GM18508 (cell line): Measurements from ENCODE around the gene PGM3.

ENCODE experiments used
- ATAC-seq: cut with Tn5 transposase; IDR thresholded peaks from one replicate; pipeline ENCODE4 v1.9.1; 2021; ENCODE audit warnings: moderate number of reproducible peaks; ENCODE audit not compliant: insufficient read depth, unreplicated experiment

The PGM3 gene

DNA sequence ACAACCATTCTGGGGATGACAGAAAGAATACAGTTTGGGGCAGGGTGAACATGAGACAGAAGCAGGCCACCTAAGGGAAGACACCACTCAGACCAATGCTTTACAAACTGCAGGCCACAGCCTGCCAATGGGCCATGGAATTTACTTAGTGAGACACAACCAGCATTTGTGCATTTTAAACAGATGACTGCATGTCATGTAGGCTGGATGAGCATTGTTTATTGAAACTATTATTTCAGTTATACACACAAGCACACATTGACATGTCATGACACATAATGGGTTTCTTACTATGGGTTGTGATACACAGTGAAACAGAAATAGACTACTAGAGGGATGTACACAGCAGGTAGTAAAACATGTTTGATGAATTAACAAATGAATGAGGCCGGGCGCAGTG, 8.0 kb downstream of the PGM3 start:
- no peak for ATAC-seq

GRCh38 chr6:83183082-83183828, 9.8 kb downstream of the PGM3 start:
- ATAC-seq: no peak

DNA sequence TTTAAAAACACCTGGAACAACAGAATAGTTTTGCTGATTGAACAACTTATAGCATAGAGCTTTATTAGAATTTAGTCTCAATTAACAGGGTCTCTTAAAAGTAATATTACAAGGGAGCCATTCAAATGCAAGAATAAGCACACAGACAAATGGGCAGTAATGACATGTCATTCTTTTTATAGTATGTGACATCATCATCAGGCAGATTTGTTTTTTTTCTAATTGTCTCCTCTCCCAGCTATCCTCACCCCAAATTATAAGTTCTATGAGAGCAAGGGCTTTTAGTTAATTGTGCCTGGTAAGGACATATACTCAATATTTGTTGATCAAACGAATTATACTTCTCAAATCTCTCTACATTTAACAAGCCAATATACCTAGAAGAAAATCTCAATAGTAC, 11.0 kb downstream of the PGM3 start:
- ATAC-seq: no peak

GRCh38 chr6:83180426-83180950, 12.6 kb downstream of the PGM3 start:
- no peak for ATAC-seq

GRCh38 chr6:83176246-83176645, 16.8 kb downstream of the PGM3 start:
- no peak for ATAC-seq

DNA sequence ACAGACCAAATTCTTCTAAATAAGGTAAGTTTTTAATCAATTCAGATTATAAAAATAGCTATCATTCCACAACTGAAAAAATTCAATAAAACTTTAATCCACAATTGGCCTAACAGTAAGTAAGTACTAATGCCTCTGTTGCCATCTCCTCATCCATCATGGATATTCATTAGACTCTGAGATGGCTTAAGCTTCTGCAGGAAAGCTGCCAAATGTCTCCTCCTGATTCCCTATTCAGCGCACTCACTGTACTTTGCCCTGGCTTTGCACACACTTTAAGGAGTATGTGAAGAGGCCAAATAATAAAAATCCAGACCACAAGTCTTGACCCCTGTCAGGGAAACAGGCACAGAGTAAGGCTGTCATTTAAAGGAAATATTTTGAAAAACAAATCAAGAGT, 23.6 kb downstream of the PGM3 start:
- ATAC-seq: no peak

DNA sequence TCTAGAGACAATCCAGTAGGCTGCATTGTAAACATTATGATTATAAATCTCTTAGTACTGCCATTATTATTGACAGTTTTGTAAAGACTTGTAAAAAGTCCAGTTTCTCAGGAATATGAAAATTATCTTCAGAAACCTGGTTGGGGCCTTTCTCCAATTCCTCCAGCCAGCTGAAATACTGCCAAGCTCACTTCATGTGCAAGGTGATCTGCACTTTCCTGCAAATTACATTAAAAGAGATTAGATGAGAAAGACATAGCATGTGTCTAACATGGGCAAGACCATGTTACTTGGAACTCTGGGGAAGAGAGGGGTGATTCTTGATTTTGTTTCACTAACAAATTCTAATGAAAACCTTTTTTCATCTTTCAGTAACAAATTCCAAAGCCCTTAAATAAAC, 24.0 kb downstream of the PGM3 start:
- ATAC-seq: no peak

DNA sequence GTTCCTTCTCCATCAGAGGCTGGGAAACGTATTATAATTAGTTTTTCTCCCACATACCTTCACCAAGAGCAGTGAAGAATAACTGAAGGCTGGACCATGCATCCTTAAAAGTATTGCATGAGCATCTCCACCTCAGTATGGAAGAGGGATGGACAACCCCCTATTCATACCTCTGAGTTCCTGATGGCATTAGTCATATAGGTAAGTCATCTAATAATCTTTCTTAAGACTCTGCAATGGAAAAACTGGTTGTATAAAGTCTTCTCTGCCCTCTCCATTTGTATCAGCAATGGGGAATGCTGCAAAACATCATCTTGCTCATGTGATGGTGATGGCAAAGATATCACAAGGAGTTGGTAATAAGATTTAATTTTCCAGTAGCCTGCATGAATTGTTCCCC, 24.5 kb downstream of the PGM3 start:
- no peak for ATAC-seq

- no peak for ATAC-seq
Observed at GRCh38 chr6:83167726-83168278, 25.3 kb downstream of the PGM3 start.

- no peak for ATAC-seq
Observed at GRCh38 chr6:83160167-83160566, 32.9 kb downstream of the PGM3 start.

GRCh38 chr6:83155794-83156193, 37.3 kb downstream of the PGM3 start:
- no peak for ATAC-seq

GRCh38 chr6:83153883-83154521, 39.1 kb downstream of the PGM3 start:
- no peak for ATAC-seq

DNA sequence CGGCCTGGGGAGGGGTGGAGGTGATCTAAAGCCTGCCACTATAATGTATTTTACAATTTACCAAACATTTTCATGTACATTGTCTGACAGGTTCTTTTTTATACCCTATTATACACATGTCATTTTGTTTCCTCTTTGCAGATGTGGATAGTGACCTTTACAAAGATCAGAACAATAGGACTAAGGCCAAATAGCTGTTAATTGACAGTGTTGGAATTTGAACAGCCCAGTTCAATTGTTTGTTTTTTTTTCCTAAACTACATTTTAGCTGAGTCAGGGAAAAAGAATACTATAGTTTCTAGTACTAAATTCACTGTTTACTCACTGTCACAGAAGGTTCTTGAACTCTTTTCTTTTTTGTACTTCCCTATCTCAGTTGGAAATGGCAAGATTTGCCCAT, 40.2 kb downstream of the PGM3 start:
- ATAC-seq: no peak

DNA sequence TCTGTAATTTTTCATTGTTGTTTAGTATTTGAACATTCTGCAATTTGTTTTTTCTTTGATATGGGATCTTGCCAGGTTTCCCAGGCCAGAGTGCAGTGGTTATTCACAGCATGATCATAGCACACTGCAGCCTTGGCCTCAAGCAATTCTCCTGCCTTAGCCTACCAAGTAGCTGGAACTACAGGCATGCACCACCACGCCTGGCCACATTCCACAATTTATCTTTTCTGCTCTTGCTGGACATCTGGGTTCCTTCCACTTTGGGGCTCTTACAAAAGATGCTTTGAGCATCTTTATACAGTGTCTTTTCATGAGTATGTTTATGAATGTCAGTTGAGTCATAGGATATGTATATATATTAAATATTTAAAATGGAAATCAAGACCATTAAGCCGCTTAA, 42.0 kb downstream of the PGM3 start:
- no peak for ATAC-seq

DNA sequence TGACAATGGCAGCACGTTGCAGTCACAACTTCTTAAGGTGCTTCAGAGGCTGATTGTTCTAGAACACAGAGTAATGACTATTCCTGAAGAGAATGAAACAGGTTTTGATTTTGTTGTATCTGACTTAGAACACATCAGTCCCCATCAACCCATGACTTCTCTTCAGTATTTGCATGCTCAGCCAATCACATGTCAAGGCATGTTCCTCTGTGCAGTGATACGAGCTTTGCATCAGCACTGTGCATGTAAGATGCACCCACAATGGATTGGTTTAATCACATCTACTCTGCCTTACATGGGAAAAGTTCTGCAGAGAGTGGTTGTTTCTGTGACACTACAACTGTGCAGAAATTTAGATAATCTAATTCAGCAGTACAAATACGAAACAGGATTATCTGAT, 54.3 kb downstream of the PGM3 start:
- no peak for ATAC-seq

- ATAC-seq: no peak
Observed at GRCh38 chr6:83138118-83138722, 54.8 kb downstream of the PGM3 start.

DNA sequence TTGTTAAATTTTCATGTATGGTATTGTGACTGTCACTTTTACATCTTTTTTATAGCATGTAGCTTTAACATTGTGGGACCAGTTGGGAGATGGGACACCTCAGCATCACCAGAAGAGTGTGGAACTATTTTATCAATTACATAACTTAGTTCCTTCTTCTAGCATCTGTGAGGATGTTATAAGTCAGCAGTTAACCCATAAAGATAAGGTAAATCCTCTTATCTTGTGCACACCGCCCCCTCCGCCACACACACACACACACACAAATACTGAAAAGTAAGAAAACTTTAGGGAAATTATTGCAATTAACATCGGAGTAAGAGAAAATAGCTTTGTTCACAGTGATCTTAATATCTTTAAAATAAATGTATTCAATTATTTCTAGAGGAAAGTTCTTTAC, 60.9 kb downstream of the PGM3 start:
- ATAC-seq: no peak

DNA sequence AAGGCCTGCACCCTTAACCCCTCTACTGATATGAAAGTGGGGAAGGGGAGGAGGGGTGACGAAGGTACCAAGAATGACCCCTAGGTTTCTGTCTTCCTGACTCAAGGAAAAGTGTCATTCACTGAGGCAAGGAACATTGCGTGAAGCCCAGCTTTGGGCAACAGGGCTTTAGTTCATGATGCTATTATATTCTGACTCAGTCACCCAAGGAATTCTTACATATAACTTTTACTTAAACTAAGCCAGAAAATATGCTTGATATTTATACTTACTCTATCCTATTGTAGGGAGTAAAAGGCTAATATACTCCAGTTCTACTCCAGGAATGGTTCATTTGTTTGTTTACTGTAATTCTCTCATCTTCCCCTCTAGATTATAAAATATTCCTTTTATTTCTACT, 65.1 kb downstream of the PGM3 start:
- no peak for ATAC-seq

- ATAC-seq: no peak
Observed at GRCh38 chr6:83127258-83127657, 65.8 kb downstream of the PGM3 start.

GRCh38 chr6:83126807-83127206, 66.3 kb downstream of the PGM3 start:
- no peak for ATAC-seq

DNA sequence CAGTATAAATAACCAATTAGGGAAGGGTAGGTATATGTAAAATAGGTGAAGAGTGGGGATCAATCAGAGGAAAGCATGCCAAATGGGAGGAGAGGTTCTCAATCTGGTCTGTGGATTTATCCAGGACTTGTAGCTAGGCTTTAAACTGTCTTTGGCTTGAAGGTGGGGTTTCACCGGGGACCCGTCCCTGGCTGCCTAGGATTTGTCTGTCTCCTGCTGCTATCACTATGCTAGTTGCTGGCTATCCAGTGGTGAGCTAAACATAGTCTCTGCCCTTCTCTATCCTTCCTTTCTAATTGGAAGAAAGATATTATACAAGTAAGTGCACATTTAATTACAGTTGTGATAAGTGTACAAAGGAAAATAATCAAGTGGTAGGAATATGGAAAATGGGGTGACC, 66.8 kb downstream of the PGM3 start:
- no peak for ATAC-seq
